ENCODE data around the gene DKC1. TPM values are rescaled to one million over a fixed set of nuclear protein-coding genes. Genes with fewer than 3 reads are reported as not detected.

DKC1 gene
- 10 to 100 TPM; 32.3 to 34.1 TPM for total RNA-seq
- polyA plus RNA-seq: 10 to 100 TPM; 24.5 to 39.6 TPM
- long read RNA-seq, donor 1, partial matches to known transcripts: 8 of 15 reads
- long read RNA-seq, donor 1, other reads (novel, unspliced or antisense): 0 of 15 reads
- long read RNA-seq, donor 2, partial matches to known transcripts: 6 of 6 reads
- long read RNA-seq, donor 2, other reads (novel, unspliced or antisense): 0 of 6 reads
- long read RNA-seq, donor 3, partial matches to known transcripts: 0 of 9 reads
- long read RNA-seq, donor 3, other reads (novel, unspliced or antisense): 0 of 9 reads
- long read RNA-seq, donor 4, partial matches to known transcripts: 0 of 5 reads
- long read RNA-seq, donor 4, other reads (novel, unspliced or antisense): 0 of 5 reads
- long read RNA-seq, donor 5, transcript DKC1-201 (15 exons, 2,577 nt): major isoform, 7 of 100 reads
- long read RNA-seq, donor 5, partial matches to known transcripts: 88 of 100 reads
- long read RNA-seq, donor 5, other reads (novel, unspliced or antisense): 0 of 100 reads

GRCh38 chrX:154762537-154763296 lies at the start of gene DKC1:
TSS of gene DKC1 (plus strand) at chrX:154762864. CDS start at chrX:154762966, 102 bp downstream.
- TF ChIP-seq, protein P1, sequence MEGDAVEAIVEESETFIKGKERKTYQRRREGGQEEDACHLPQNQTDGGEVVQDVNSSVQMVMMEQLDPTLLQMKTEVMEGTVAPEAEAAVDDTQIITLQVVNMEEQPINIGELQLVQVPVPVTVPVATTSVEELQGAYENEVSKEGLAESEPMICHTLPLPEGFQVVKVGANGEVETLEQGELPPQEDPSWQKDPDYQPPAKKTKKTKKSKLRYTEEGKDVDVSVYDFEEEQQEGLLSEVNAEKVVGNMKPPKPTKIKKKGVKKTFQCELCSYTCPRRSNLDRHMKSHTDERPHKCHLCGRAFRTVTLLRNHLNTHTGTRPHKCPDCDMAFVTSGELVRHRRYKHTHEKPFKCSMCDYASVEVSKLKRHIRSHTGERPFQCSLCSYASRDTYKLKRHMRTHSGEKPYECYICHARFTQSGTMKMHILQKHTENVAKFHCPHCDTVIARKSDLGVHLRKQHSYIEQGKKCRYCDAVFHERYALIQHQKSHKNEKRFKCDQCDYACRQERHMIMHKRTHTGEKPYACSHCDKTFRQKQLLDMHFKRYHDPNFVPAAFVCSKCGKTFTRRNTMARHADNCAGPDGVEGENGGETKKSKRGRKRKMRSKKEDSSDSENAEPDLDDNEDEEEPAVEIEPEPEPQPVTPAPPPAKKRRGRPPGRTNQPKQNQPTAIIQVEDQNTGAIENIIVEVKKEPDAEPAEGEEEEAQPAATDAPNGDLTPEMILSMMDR (IDR thresholded peaks at IDR 0.05; ENCODE audit: control extremely low read depth, extremely low read depth): no peak
- ATAC-seq (ENCODE audit: insufficient read depth, low FRiP score): peak; percentile 97
- WGBS, 2 donors: 0 to 39% methylated on average over 31 to 84 of the region's 84 CpGs
- peak; percentile 95 to 98 (median 96) for DNase-seq
- Histone ChIP-seq H3K9ac (ENCODE audit: insufficient read depth in 1 of 2, low read length in 2 of 2) (peak within 1 kb of the TSS in 1 of 2 donors; percentile 84), H3K9me3 (ENCODE audit: control insufficient read depth in 4 of 4, insufficient read depth in 3 of 4, low read length in 3 of 4) (peaks cover 0 to 4% (median under 1%) of the 10 kb centered on the region in 4 donors), H3K4me1 (ENCODE audit: control insufficient read depth in 5 of 5, insufficient read depth in 5 of 5, low read length in 5 of 5) (peaks cover 0 to 5% (median 2%) of the 10 kb centered on the region in 5 donors), H3K4me3 (peak within 1 kb of the TSS; percentile 72), H3K27ac (ENCODE audit: low read depth in 1 of 2, low read length in 1 of 2) (peak within 1 kb of the TSS; percentile 65 to 88), H3K36me3 (ENCODE audit: control insufficient read depth in 4 of 4, insufficient read depth in 4 of 4, low read length in 4 of 4) (peaks cover 8 to 15% (median 10%) of the 10 kb centered on the region in 4 donors), H3K27me3 (ENCODE audit: control insufficient read depth in 3 of 3, insufficient read depth in 3 of 3, low read length in 2 of 3) (peaks cover 0 to 3% (median 0%) of the 10 kb centered on the region in 3 donors)

GRCh38 chrX:154714925-154715324 lies 47.7 kb upstream of the DKC1 start:
- Histone ChIP-seq H3K9ac (ENCODE audit: insufficient read depth in 1 of 2, low read length in 2 of 2) (no peak overlapping the region), H3K9me3 (ENCODE audit: control insufficient read depth in 4 of 4, insufficient read depth in 3 of 4, low read length in 3 of 4) (no peaks in the 10 kb centered on the region), H3K4me1 (ENCODE audit: control insufficient read depth in 5 of 5, insufficient read depth in 5 of 5, low read length in 5 of 5) (peaks cover 0 to 14% (median 5%) of the 10 kb centered on the region in 5 donors), H3K36me3 (ENCODE audit: control insufficient read depth in 4 of 4, insufficient read depth in 4 of 4, low read length in 4 of 4) (peaks cover 0 to 6% (median 3%) of the 10 kb centered on the region in 4 donors), H3K27me3 (ENCODE audit: control insufficient read depth in 3 of 3, insufficient read depth in 3 of 3, low read length in 2 of 3) (no peaks in the 10 kb centered on the region), H3K27ac (ENCODE audit: low read depth in 1 of 2, low read length in 1 of 2) (no peak overlapping the region), H3K4me3 (no peak overlapping the region)
- WGBS, 2 donors: 0 to 6% methylated on average over 2 of the region's 2 CpGs
- DNase-seq (peak; percentile 64 to 80 (median 75)), ATAC-seq (ENCODE audit: insufficient read depth, low FRiP score) (no peak)
- TF ChIP-seq, protein P1 (IDR thresholded peaks at IDR 0.05; ENCODE audit: control extremely low read depth, extremely low read depth): peak; percentile 78

DNA sequence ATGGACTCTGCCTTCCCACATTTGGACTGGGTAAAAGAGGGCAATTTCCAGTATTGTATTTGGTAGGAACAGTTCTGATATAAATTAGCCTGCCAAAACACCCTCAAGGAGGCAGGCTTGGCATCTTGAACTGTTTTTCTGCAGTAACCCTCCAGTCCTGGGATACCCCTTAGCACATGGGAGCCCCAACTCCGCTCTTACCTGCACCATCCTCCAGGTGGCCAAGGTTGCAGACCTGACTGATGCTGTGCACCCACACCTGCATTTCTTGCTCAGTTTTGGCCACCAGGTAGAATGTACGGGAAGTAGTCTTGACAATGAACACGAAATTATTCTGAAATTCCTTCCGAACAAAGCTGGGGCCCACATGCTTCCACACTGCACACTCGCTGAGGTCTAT lies 46.8 kb upstream of the DKC1 start:
- Histone ChIP-seq H3K36me3 (ENCODE audit: control insufficient read depth in 4 of 4, insufficient read depth in 4 of 4, low read length in 4 of 4) (peaks cover 0 to 6% (median 2%) of the 10 kb centered on the region in 4 donors), H3K9me3 (ENCODE audit: control insufficient read depth in 4 of 4, insufficient read depth in 3 of 4, low read length in 3 of 4) (no peaks in the 10 kb centered on the region), H3K27me3 (ENCODE audit: control insufficient read depth in 3 of 3, insufficient read depth in 3 of 3, low read length in 2 of 3) (no peaks in the 10 kb centered on the region), H3K27ac (ENCODE audit: low read depth in 1 of 2, low read length in 1 of 2) (no peak overlapping the region), H3K4me1 (ENCODE audit: control insufficient read depth in 5 of 5, insufficient read depth in 5 of 5, low read length in 5 of 5) (peaks cover 0 to 14% (median 5%) of the 10 kb centered on the region in 5 donors), H3K4me3 (no peak overlapping the region), H3K9ac (ENCODE audit: insufficient read depth in 1 of 2, low read length in 2 of 2) (no peak overlapping the region)
- TF ChIP-seq, protein P1 (IDR thresholded peaks at IDR 0.05; ENCODE audit: control extremely low read depth, extremely low read depth): no peak
- ATAC-seq (ENCODE audit: insufficient read depth, low FRiP score) (no peak), DNase-seq (no peak)
- 77 to 97% methylated on average over 5 of the region's 5 CpGs for WGBS, 2 donors

Data from lung (tissue), 16 donors.